NCI-H446 treated with DMSO at 0.1 percent for 48 hours (cell line): Measurements from ENCODE around the gene PPM1K.

ENCODE experiments used
- DNase-seq: peaks from one replicate; lab custom pipeline; 2025; lab: John Stamatoyannopoulos, UW

Gene PPM1K

DNA sequence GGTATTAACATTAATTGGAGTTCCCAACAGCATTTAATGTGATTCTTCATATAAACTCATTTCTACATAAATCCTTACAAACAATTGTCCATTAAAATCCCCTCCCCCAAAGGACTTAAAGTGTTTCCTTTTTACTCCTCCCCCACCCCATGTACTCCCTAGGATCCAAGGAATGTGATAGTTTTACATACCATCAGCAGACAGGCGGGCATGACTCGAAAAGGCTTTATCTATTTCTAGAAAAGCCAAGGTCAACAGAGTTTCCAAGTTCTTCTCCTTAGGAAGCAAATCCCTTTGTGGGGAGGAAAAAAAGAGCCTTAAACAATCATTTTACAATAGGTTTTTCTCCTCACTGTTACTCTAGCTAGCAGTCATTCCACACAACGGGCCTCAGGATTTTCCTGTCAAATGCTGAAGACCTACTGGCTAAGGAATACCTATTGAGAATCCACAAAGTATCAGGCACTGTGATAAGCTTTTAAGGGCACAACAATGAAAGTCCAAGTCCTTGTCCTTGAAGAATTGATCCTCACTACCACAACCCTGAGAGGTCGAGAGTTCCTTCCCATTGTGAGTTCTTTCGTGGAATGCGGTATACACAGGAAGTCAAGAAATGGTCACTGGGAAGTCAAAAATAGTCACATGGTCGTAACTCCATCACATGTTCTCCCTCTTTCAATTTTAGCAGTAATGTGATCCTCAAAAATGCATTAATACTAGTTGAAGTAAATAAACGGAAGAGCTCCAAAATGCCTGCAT is 7.2 kb downstream of the PPM1K start:
- no peak for DNase-seq

DNA sequence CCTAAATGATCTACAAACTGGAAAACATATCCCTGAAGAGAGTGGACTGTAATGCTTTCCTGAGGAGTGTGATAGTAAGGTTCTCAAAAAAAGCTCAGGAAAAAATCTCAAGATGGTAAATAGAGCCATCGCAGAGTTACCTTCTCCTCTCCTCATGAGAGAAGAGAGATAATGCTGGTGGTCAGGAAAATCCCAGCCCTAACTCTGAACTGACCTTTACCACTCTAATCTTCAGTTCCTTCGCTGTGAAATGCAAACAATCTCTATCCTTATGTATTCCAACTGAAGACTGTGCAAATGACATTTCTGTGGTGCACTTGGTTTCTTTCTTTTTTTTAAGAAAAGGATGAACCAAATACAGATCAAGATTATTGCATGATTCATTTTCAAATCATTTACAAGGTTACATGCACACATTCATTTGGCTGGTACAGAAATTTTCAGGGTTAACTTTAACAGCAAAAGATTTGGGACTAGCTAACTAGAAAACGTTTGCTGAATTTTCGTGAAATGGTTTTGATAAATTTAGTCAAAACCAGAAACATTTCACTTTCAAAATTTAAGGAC is 8.3 kb downstream of the PPM1K start:
- DNase-seq: no peak

DNA sequence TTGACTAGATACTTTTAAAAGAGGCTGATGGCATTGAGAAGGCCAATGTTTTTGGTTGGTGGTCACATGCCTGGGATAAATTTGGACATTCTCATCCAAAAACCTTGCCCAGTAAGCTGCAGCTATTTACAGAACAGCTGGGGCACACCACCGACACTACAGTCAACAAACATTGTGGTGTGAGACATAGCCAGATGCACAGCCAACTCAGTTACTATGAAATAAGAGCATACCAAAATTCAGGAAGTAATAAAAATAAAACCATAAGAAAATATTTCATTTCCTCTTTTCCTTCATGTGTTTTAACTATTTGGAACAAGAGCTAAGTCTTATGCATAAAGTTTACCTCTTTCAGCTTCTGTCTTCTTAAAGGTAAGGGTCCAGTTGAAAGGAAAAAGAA is 8.8 kb downstream of the PPM1K start:
- DNase-seq: no peak

GRCh38 chr4:88268913-88269312 is 15.4 kb downstream of the PPM1K start:
- DNase-seq: no peak

DNA sequence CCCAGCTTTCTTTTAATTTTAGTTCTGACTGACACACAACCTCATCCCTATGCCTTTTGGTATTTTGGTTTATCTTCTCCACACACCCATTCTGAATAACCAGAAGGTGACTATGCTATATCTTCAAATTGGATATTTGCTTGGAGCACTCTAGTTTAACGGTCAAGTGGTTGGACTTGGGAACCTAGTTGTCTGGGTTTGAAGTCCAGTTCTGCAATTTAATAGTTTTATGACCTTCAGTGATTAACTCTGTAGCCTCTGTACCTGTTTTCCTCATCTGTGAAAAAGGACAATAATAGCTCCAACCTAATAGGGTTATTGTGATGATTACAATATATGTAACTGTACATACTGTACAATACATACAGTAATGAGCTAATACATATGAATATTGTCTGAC is 20.0 kb downstream of the PPM1K start:
- DNase-seq: no peak

GRCh38 chr4:88257726-88258125 is 26.6 kb downstream of the PPM1K start:
- no peak for DNase-seq

GRCh38 chr4:88255111-88255510 is 29.2 kb downstream of the PPM1K start:
- DNase-seq: no peak

GRCh38 chr4:88251924-88252323 is 32.4 kb downstream of the PPM1K start:
- DNase-seq: no peak

- no peak for DNase-seq
Measured at GRCh38 chr4:88247148-88247547, 37.2 kb downstream of the PPM1K start.

GRCh38 chr4:88246600-88246999 is 37.8 kb downstream of the PPM1K start:
- no peak for DNase-seq

- DNase-seq: no peak
Measured at GRCh38 chr4:88244816-88245579, 39.4 kb downstream of the PPM1K start.

DNA sequence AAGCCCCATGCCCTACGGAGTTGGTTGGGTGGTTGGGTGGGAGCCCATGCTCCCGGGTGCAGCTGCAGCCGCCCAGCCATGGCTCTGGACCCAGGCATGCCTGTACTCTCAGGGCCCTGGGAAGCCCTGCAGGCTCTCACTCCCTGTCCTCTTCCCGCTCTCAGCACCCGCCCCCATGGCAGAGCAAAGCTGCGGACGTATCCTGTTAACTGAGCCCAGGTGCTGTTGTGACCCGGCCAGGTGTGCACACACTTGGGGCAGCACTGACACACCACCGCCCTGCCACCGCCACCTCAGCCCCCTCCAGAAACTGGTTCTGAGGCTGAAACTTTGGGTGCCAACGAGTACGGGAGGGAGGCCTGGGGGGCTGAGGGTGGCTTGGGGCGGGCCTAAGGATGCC is 40.3 kb downstream of the PPM1K start:
- DNase-seq: no peak

DNA sequence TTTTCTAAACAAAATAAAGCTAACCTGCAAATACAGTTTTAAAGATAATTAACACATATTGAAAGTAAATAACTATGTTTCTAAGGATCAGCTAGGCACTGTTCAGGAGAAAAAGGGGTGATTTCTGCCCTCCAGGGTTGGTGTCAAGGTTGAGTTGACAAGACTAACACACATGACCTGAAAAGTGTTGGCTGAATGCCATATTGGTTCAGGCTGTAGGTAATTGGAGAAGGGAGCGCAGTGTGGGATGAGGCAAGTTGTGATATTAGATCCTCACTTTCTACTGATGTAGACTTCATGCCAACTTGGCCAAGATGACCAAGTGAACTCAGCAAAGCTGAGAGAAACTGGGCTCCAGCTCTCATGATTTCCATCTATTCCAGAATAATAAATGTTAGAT is 42.2 kb downstream of the PPM1K start:
- DNase-seq: no peak

DNA sequence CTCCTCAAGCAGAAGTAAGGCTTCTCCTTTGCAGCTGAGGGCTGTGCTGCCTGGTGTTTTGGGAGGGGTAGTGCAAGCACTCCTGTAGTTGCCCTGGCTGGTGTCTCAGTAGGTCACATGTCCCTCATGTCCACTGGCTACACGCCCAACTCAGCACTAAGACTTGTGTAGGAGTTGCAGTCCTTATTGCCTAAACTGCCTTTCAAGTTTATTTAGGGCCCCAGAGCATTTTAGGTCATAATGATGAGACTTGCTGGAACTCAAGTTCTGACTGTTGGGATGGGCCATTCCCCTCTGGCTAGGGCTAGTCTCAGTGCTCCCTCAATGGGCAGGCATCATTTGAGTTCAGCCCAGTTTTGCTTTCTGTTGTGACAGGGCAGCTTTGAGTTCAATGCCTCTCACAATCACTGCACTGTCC is 44.1 kb downstream of the PPM1K start:
- no peak for DNase-seq

DNA sequence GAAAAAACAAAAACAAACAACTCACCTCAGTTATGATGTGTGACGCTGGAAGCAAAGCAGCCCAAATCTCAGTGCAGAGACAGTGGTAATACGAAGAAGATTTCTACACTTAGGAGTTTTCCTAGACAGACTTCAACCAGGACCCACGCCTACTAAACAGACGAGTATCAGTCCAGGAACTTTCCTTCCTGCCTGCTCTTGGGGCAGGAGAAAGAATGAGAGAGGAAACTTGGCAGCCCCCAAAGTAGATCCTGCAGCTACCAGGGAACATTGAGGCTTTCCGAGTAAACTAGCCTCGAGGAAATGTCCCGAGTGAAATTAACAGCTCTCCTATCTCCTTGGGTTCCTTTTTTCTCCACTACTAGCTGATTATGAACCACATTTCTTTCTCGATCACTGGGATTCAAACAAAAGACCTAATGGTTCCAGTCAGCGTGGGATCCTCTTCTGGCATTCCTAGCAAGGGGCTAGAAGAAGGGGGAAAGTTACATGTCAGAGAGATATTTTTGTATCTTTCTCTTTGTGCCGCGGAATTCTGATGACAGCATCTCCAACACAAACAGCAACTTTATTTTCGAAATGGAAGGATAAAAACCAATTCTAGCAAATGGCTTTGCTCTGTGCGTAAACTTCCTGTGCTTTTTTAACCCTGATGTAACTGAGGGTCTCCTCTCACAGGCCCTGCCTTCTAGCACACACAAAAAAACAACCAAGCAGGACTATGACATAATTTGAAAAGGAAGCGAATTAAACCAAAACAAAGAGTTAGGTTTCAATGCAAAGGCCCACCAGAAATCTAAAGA is 53.2 kb downstream of the PPM1K start:
- no peak for DNase-seq

- no peak for DNase-seq
Measured at GRCh38 chr4:88230461-88230891, 53.9 kb downstream of the PPM1K start.

- no peak for DNase-seq
Measured at GRCh38 chr4:88227734-88228133, 56.6 kb downstream of the PPM1K start.

DNA sequence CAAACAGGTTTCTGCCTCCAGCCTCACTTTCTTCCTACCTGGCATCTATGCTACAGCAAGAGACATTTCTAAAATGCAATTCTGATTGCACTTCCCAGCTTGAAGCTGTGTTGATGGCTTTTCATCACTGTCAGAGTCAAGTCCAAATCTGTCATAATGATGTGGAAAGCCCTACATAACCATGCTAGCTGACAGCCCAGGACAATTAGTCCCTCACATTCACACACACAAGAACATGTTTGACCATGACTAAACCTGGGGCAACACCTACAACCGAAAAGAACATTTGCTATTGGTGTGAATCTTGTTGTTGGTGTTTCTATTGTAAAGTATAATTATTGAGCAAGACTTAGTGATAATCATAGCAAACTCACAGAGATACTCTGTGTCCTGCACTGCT is 58.2 kb downstream of the PPM1K start:
- no peak for DNase-seq

GRCh38 chr4:88225232-88226105 is 58.9 kb downstream of the PPM1K start:
- no peak for DNase-seq

GRCh38 chr4:88223516-88223915 is 60.8 kb downstream of the PPM1K start:
- no peak for DNase-seq

GRCh38 chr4:88219099-88219498 is 65.3 kb downstream of the PPM1K start:
- no peak for DNase-seq
